Type B pancreatic cell (in vitro differentiated cells): Measurements from ENCODE around the gene GOLGA1. TPM values are rescaled to one million over a fixed set of nuclear protein-coding genes. Genes with fewer than 3 reads are reported as not detected.
"Not testable (repeated sequence)": the region's sequence is repeated elsewhere in the genome, so short reads cannot be mapped to it uniquely, and the experiment has no call there.

ENCODE experiments used
- DNase-seq: peaks from one replicate; pipeline ENCODE4 v3.0.0; 2021; ENCODE audit warnings: mixed read lengths; ENCODE audit not compliant: unreplicated experiment; ENCODE audit errors: extremely low spot score
- H3K27ac Mint-ChIP-seq: 2 replicates; pipeline ENCODE4 v1.8.0; 2021; ENCODE audit warnings: mild to moderate bottlenecking, mixed read lengths
- H3K27me3 Mint-ChIP-seq: 2 replicates; pipeline ENCODE4 v1.8.0; 2021; ENCODE audit warnings: mixed read lengths
- H3K36me3 Mint-ChIP-seq: 2 replicates; pipeline ENCODE4 v1.8.0; 2021; ENCODE audit warnings: mixed read lengths
- H3K4me1 Mint-ChIP-seq: one replicate; pipeline ENCODE4 v1.8.0; 2021; ENCODE audit warnings: mixed read lengths; ENCODE audit not compliant: unreplicated experiment
- H3K4me3 Mint-ChIP-seq: 2 replicates; pipeline ENCODE4 v1.8.0; 2021; ENCODE audit warnings: mild to moderate bottlenecking, mixed read lengths
- H3K9me3 Mint-ChIP-seq: 2 replicates; pipeline ENCODE4 v1.8.0; 2021; ENCODE audit warnings: mixed read lengths
- CTCF ChIP-seq: fragments of 200-600 bp; sonication (generic); conservative IDR thresholded peaks from 2 replicates; pipeline ENCODE4 v1.5.0; 2021; ENCODE audit warnings: antibody characterized with exemption, mild to moderate bottlenecking
- total RNA-seq: library from RNA; stranded (reverse); gene quantifications from 2 replicates; pipeline ENCODE4 v1.2.1, GENCODE V29; 2021; ENCODE audit warnings: low replicate concordance

The GOLGA1 gene
- total RNA-seq, 1 donor from 2014 or later, result 18.4 TPM

GRCh38 chr9:124852829-124853531 is 87.9 kb downstream of the GOLGA1 start, which contains the start of gene WDR38:
Gene WDR38, plus strand, starts transcription at chr9:124853460. Its CDS starts 72 bp downstream, at chr9:124853532.
- H3K27me3 Mint-ChIP-seq, result peaks cover 3% of the 10 kb centered on the region
- no peaks in the 10 kb centered on the region for H3K36me3 Mint-ChIP-seq
- no peaks in the 10 kb centered on the region for H3K9me3 Mint-ChIP-seq
- peak; percentile 88 for DNase-seq
- TF ChIP-seq CTCF, result peak; percentile 100
- peak within 1 kb of the TSS; percentile 79 for H3K27ac Mint-ChIP-seq
- H3K4me3 Mint-ChIP-seq, result peak within 1 kb of the TSS; percentile 81
- peaks cover 12% of the 10 kb centered on the region for H3K4me1 Mint-ChIP-seq

- Mint-ChIP-seq H3K36me3 (no peaks in the 10 kb centered on the region), H3K27ac (peak overlapping the region; percentile 79)
- TF ChIP-seq CTCF, result no peak
Observed at GRCh38 chr9:124852121-124852828, 88.6 kb downstream of the GOLGA1 start.

GRCh38 chr9:124849801-124850200 is 91.1 kb downstream of the GOLGA1 start:
- no peak for TF ChIP-seq CTCF
- Mint-ChIP-seq H3K36me3 (no peaks in the 10 kb centered on the region), H3K9me3 (no peaks in the 10 kb centered on the region), H3K4me3 (peak overlapping the region; percentile 39), H3K27me3 (peaks cover 3% of the 10 kb centered on the region), H3K4me1 (peaks cover 12% of the 10 kb centered on the region), H3K27ac (peak overlapping the region; percentile 8)
- no peak for DNase-seq

More at GRCh38 chr9:124852121-124852828, 88.6 kb downstream of the GOLGA1 start:
- no peak for DNase-seq
- no peaks in the 10 kb centered on the region for H3K9me3 Mint-ChIP-seq
- peaks cover 12% of the 10 kb centered on the region for H3K4me1 Mint-ChIP-seq
- peaks cover 3% of the 10 kb centered on the region for H3K27me3 Mint-ChIP-seq
- H3K4me3 Mint-ChIP-seq, result peak overlapping the region; percentile 81

- TF ChIP-seq CTCF, result no peak
- Mint-ChIP-seq H3K36me3 (no peaks in the 10 kb centered on the region), H3K4me3 (no peak overlapping the region), H3K27ac (no peak overlapping the region), H3K4me1 (peaks cover 7% of the 10 kb centered on the region), H3K9me3 (no peaks in the 10 kb centered on the region), H3K27me3 (no peaks in the 10 kb centered on the region)
- DNase-seq, result no peak
Observed at GRCh38 chr9:124846969-124847368, 93.9 kb downstream of the GOLGA1 start.

- H3K4me1 Mint-ChIP-seq, H3K27me3 Mint-ChIP-seq, H3K4me3 Mint-ChIP-seq, H3K27ac Mint-ChIP-seq, H3K9me3 Mint-ChIP-seq, H3K36me3 Mint-ChIP-seq, DNase-seq: not testable (repeated sequence)
Observed at GRCh38 chr9:124846467-124846866, 94.4 kb downstream of the GOLGA1 start.

GRCh38 chr9:124844291-124844690 is 96.6 kb downstream of the GOLGA1 start:
- no peaks in the 10 kb centered on the region for H3K27me3 Mint-ChIP-seq
- no peaks in the 10 kb centered on the region for H3K9me3 Mint-ChIP-seq
- H3K27ac Mint-ChIP-seq, result no peak overlapping the region

More at GRCh38 chr9:124844291-124844690, 96.6 kb downstream of the GOLGA1 start:
- no peak overlapping the region for H3K4me3 Mint-ChIP-seq
- H3K4me1 Mint-ChIP-seq, result no peaks in the 10 kb centered on the region
- DNase-seq, result no peak
- no peaks in the 10 kb centered on the region for H3K36me3 Mint-ChIP-seq
- TF ChIP-seq CTCF, result no peak
